Measurements from ENCODE around the gene FSHR. TPM values are rescaled to one million over a fixed set of nuclear protein-coding genes. Genes with fewer than 3 reads are reported as not detected.

FSHR gene
- total and polyA plus RNA-seq, 4 experiments from 2014 or later, result not detected

GRCh38 chr2:49153252-49153651 is 1.1 kb downstream of the FSHR start:
- Mint-ChIP-seq H3K36me3 (no peaks in the 10 kb centered on the region), H3K27me3 (no peaks in the 10 kb centered on the region), H3K9me3 (peaks cover 0 to 6% (median 0%) of the 10 kb centered on the region in 8 donors), H3K27ac (no peak overlapping the region), H3K4me3 (no peak overlapping the region), H3K4me1 (no peaks in the 10 kb centered on the region)
- Histone ChIP-seq H3K27ac (ENCODE audit: low read depth, low read length) (no peak overlapping the region), H3K4me1 (ENCODE audit: insufficient read depth, low read length) (no peaks in the 10 kb centered on the region), H3K27me3 (ENCODE audit: insufficient read depth, low read length) (no peaks in the 10 kb centered on the region), H3K4me3 (ENCODE audit: low read length in 2 of 2) (no peak overlapping the region), H3K36me3 (ENCODE audit: insufficient read depth, low read length) (no peaks in the 10 kb centered on the region), H3K9me3 (ENCODE audit: control insufficient read depth in 1 of 2, low read length in 2 of 2) (no peaks in the 10 kb centered on the region)
- intact Hi-C loops (cut with micrococcal nuclease), result no loop called here
- DNase-seq, result no peak
- POLR2A ChIA-PET (ENCODE audit: partially characterized antibody), result no interaction called here
- CTCF ChIA-PET (ENCODE audit: partially characterized antibody), result no interaction called here

DNA sequence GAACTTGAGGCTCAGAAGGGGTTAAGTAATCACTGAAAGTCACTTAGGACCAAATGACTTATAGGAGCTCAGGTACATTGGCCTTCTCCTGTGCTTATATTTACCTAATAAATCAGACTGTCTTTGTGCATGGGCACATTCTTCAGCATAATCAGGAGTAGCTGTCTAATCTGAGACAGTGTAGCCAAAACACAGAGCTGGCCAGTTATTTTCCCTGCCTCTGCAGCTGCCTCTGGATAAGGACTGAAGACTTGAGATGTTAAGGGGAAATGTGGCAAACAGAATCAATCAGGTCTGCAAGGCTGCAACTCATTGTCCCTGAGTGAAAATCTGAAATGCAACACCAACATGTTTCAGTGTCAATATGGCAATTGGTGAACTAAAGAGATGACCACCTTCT is 1.5 kb downstream of the FSHR start:
- Histone ChIP-seq H3K4me3 (ENCODE audit: low read length in 2 of 2) (no peak overlapping the region), H3K4me1 (ENCODE audit: insufficient read depth, low read length) (no peaks in the 10 kb centered on the region), H3K27ac (ENCODE audit: low read depth, low read length) (no peak overlapping the region), H3K36me3 (ENCODE audit: insufficient read depth, low read length) (no peaks in the 10 kb centered on the region), H3K27me3 (ENCODE audit: insufficient read depth, low read length) (no peaks in the 10 kb centered on the region), H3K9me3 (ENCODE audit: control insufficient read depth in 1 of 2, low read length in 2 of 2) (no peaks in the 10 kb centered on the region)
- no peak for DNase-seq
- intact Hi-C loops (cut with micrococcal nuclease), result no loop called here
- ChIA-PET POLR2A (ENCODE audit: partially characterized antibody) (no interaction called here), CTCF (ENCODE audit: partially characterized antibody) (no interaction called here)
- Mint-ChIP-seq H3K4me3 (no peak overlapping the region), H3K27ac (no peak overlapping the region), H3K27me3 (no peaks in the 10 kb centered on the region), H3K9me3 (peaks cover 0 to 6% (median 0%) of the 10 kb centered on the region in 8 donors), H3K4me1 (no peaks in the 10 kb centered on the region), H3K36me3 (no peaks in the 10 kb centered on the region)

DNA sequence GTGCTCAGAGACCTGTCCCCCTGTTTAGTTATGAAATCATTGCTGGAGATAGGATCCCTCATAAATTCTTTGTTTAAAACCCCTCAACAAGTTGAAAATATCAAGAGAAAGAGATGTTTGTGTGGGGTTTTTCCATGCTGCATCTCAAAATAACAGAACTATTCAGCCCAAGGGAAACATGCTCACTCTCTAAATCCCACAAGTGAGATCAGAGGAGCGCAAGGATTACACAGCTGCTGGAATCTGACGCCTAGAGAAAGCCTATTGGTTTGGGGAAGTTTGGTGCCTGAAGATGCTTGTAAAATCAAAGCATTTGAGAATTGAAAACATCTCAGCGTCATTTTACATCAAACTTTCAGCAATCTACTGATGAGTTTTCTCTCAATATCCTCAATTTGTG is 7.9 kb downstream of the FSHR start:
- Histone ChIP-seq H3K36me3 (ENCODE audit: insufficient read depth, low read length) (no peaks in the 10 kb centered on the region), H3K27me3 (ENCODE audit: insufficient read depth, low read length) (no peaks in the 10 kb centered on the region), H3K9me3 (ENCODE audit: control insufficient read depth in 1 of 2, low read length in 2 of 2) (peaks cover 0 to 4% of the 10 kb centered on the region in 2 donors), H3K4me3 (ENCODE audit: low read length in 2 of 2) (no peak overlapping the region), H3K27ac (ENCODE audit: low read depth, low read length) (no peak overlapping the region), H3K4me1 (ENCODE audit: insufficient read depth, low read length) (no peaks in the 10 kb centered on the region)
- intact Hi-C loops (cut with micrococcal nuclease), result no loop called here
- H3K4me1 Mint-ChIP-seq, result no peaks in the 10 kb centered on the region
- no peaks in the 10 kb centered on the region for H3K36me3 Mint-ChIP-seq
- no peak overlapping the region for H3K4me3 Mint-ChIP-seq
- peaks cover 0 to 8% (median 0%) of the 10 kb centered on the region in 8 donors for H3K9me3 Mint-ChIP-seq
- H3K27me3 Mint-ChIP-seq, result no peaks in the 10 kb centered on the region
- no peak overlapping the region for H3K27ac Mint-ChIP-seq
- ChIA-PET CTCF (ENCODE audit: partially characterized antibody) (no interaction called here), POLR2A (ENCODE audit: partially characterized antibody) (no interaction called here)
- DNase-seq, result no peak

DNA sequence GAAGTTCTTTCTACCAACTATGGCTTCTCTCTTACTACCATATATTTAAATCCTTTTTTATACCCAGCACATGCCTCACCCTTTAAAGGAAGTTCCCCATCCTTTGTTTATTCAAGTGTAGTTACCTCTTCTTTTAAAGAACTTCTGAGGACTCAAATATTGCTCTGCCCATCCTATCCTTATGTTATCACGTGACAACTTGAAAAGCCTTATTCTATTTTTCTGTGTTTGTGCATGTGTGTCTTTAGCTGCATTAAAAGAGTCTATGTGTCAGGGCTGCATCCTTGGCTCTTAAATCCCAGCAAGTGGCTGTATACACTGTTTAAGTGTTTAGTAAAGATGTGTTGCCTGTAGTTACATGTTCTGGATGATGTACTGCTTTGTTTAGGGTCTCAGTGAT is 22.5 kb downstream of the FSHR start:
- no peaks in the 10 kb centered on the region for H3K27me3 Mint-ChIP-seq
- POLR2A ChIA-PET (ENCODE audit: partially characterized antibody), result no interaction called here
- Histone ChIP-seq H3K27me3 (ENCODE audit: insufficient read depth, low read length) (no peaks in the 10 kb centered on the region), H3K4me3 (ENCODE audit: low read length in 2 of 2) (no peak overlapping the region), H3K4me1 (ENCODE audit: insufficient read depth, low read length) (no peaks in the 10 kb centered on the region), H3K36me3 (ENCODE audit: insufficient read depth, low read length) (no peaks in the 10 kb centered on the region), H3K9me3 (ENCODE audit: control insufficient read depth in 1 of 2, low read length in 2 of 2) (no peaks in the 10 kb centered on the region), H3K27ac (ENCODE audit: low read depth, low read length) (no peak overlapping the region)
- peaks cover 4 to 16% (median 9%) of the 10 kb centered on the region in 8 donors for H3K9me3 Mint-ChIP-seq
- DNase-seq, result no peak
- H3K4me3 Mint-ChIP-seq, result no peak overlapping the region
- intact Hi-C loops (cut with micrococcal nuclease), result no loop called here
- no peak overlapping the region for H3K27ac Mint-ChIP-seq
- H3K36me3 Mint-ChIP-seq, result no peaks in the 10 kb centered on the region
- CTCF ChIA-PET (ENCODE audit: partially characterized antibody), result no interaction called here
- no peaks in the 10 kb centered on the region for H3K4me1 Mint-ChIP-seq

GRCh38 chr2:49129034-49129433 is 25.3 kb downstream of the FSHR start:
- Histone ChIP-seq H3K27ac (ENCODE audit: low read depth, low read length) (no peak overlapping the region), H3K4me3 (ENCODE audit: low read length in 2 of 2) (no peak overlapping the region), H3K9me3 (ENCODE audit: control insufficient read depth in 1 of 2, low read length in 2 of 2) (no peaks in the 10 kb centered on the region), H3K4me1 (ENCODE audit: insufficient read depth, low read length) (no peaks in the 10 kb centered on the region), H3K36me3 (ENCODE audit: insufficient read depth, low read length) (no peaks in the 10 kb centered on the region), H3K27me3 (ENCODE audit: insufficient read depth, low read length) (no peaks in the 10 kb centered on the region)
- Mint-ChIP-seq H3K27ac (no peak overlapping the region), H3K9me3 (peaks cover 6 to 19% (median 8%) of the 10 kb centered on the region in 8 donors), H3K4me3 (no peak overlapping the region), H3K27me3 (no peaks in the 10 kb centered on the region), H3K4me1 (no peaks in the 10 kb centered on the region), H3K36me3 (no peaks in the 10 kb centered on the region)
- intact Hi-C loops (cut with micrococcal nuclease), result no loop called here
- DNase-seq, result no peak
- POLR2A ChIA-PET (ENCODE audit: partially characterized antibody), result no interaction called here
- CTCF ChIA-PET (ENCODE audit: partially characterized antibody), result no interaction called here

DNA sequence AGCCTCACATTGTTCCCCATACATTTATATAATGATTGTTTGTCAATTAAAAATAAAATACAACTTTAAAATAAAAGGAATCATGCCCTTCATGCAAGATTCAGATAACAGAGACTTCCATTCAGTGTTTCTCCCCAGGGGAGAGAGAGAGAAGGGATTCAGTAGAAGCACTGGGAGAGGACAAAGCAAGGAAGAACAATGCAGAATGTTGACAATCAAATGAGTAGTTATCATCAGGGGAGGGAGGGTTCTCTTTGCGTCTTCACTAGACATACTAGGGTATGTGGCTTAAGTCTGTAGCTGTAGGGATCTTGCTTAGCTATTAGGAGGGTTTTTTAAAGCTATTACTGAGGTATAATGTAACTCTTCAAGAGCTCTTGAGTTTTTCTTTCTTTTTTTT is 30.7 kb downstream of the FSHR start:
- Histone ChIP-seq H3K4me3 (ENCODE audit: low read length in 2 of 2) (no peak overlapping the region), H3K27me3 (ENCODE audit: insufficient read depth, low read length) (no peaks in the 10 kb centered on the region), H3K27ac (ENCODE audit: low read depth, low read length) (no peak overlapping the region), H3K4me1 (ENCODE audit: insufficient read depth, low read length) (no peaks in the 10 kb centered on the region), H3K9me3 (ENCODE audit: control insufficient read depth in 1 of 2, low read length in 2 of 2) (no peaks in the 10 kb centered on the region), H3K36me3 (ENCODE audit: insufficient read depth, low read length) (no peaks in the 10 kb centered on the region)
- no peak for DNase-seq
- H3K9me3 Mint-ChIP-seq, result peaks cover 0 to 9% (median 4%) of the 10 kb centered on the region in 8 donors
- H3K36me3 Mint-ChIP-seq, result no peaks in the 10 kb centered on the region
- no peaks in the 10 kb centered on the region for H3K4me1 Mint-ChIP-seq
- CTCF ChIA-PET (ENCODE audit: partially characterized antibody), result no interaction called here
- intact Hi-C loops (cut with micrococcal nuclease), result no loop called here
- POLR2A ChIA-PET (ENCODE audit: partially characterized antibody), result no interaction called here
- H3K27ac Mint-ChIP-seq, result no peak overlapping the region
- H3K27me3 Mint-ChIP-seq, result no peaks in the 10 kb centered on the region
- no peak overlapping the region for H3K4me3 Mint-ChIP-seq

- Mint-ChIP-seq H3K4me3 (no peak overlapping the region), H3K27me3 (no peaks in the 10 kb centered on the region), H3K27ac (no peak overlapping the region), H3K4me1 (no peaks in the 10 kb centered on the region), H3K36me3 (no peaks in the 10 kb centered on the region), H3K9me3 (peaks cover 0 to 6% (median 2%) of the 10 kb centered on the region in 8 donors)
- intact Hi-C loops (cut with micrococcal nuclease), result no loop called here
- H3K27ac ChIP-seq (ENCODE audit: low read depth, low read length), result no peak overlapping the region
- ChIA-PET CTCF (ENCODE audit: partially characterized antibody) (no interaction called here), POLR2A (ENCODE audit: partially characterized antibody) (no interaction called here)
- DNase-seq, result no peak
- H3K4me3 ChIP-seq (ENCODE audit: low read length in 2 of 2), result no peak overlapping the region
- no peaks in the 10 kb centered on the region for H3K36me3 ChIP-seq (ENCODE audit: insufficient read depth, low read length)
- H3K9me3 ChIP-seq (ENCODE audit: control insufficient read depth in 1 of 2, low read length in 2 of 2), result no peaks in the 10 kb centered on the region
- no peaks in the 10 kb centered on the region for H3K4me1 ChIP-seq (ENCODE audit: insufficient read depth, low read length)
- H3K27me3 ChIP-seq (ENCODE audit: insufficient read depth, low read length), result no peaks in the 10 kb centered on the region
These were observed 32.2 kb downstream of the FSHR start for GRCh38 chr2:49122107-49122506.

DNA sequence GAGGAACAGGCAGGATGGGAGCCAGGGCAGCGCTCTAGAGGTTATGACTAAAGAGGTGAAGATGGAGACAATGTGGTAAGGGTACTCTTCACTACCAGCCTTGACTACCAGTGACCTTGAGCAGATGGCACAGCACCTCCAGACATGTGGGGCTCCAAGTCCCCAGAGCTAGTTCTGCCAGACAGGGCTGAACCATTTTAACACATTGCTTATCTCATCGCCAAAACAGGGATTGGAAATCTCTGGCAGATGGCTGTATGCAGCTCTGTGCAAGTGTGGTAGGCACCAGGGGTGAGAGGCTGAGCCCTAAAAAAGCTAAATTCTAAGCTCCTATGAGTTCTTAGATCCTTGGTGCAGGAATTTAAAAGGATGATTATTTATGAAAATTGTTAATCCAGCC is 41.3 kb downstream of the FSHR start:
- no peaks in the 10 kb centered on the region for H3K36me3 Mint-ChIP-seq
- no peaks in the 10 kb centered on the region for H3K9me3 ChIP-seq (ENCODE audit: control insufficient read depth in 1 of 2, low read length in 2 of 2)
- H3K4me1 Mint-ChIP-seq, result no peaks in the 10 kb centered on the region
- no peak overlapping the region for H3K27ac Mint-ChIP-seq
- no peak overlapping the region for H3K4me3 Mint-ChIP-seq
- H3K4me3 ChIP-seq (ENCODE audit: low read length in 2 of 2), result no peak overlapping the region
- ChIA-PET CTCF (ENCODE audit: partially characterized antibody) (no interaction called here), POLR2A (ENCODE audit: partially characterized antibody) (no interaction called here)
- no peaks in the 10 kb centered on the region for H3K27me3 ChIP-seq (ENCODE audit: insufficient read depth, low read length)
- no peaks in the 10 kb centered on the region for H3K4me1 ChIP-seq (ENCODE audit: insufficient read depth, low read length)
- DNase-seq, result no peak
- peaks cover 0 to 6% (median under 1%) of the 10 kb centered on the region in 8 donors for H3K9me3 Mint-ChIP-seq
- no peaks in the 10 kb centered on the region for H3K36me3 ChIP-seq (ENCODE audit: insufficient read depth, low read length)
- intact Hi-C loops (cut with micrococcal nuclease), result no loop called here
- no peak overlapping the region for H3K27ac ChIP-seq (ENCODE audit: low read depth, low read length)
- no peaks in the 10 kb centered on the region for H3K27me3 Mint-ChIP-seq
